ENCODE measurements around the gene FRMD4B. TPM values are rescaled to one million over a fixed set of nuclear protein-coding genes. Genes with fewer than 3 reads are reported as not detected.
A peak's percentile ranks its signal among the peaks of the same experiment; 100 is the strongest.

The FRMD4B gene
- polyA plus RNA-seq, 2 of the 4 experiments (the other 2 are of a cell fraction), result 0.92 to 5.9 TPM

DNA sequence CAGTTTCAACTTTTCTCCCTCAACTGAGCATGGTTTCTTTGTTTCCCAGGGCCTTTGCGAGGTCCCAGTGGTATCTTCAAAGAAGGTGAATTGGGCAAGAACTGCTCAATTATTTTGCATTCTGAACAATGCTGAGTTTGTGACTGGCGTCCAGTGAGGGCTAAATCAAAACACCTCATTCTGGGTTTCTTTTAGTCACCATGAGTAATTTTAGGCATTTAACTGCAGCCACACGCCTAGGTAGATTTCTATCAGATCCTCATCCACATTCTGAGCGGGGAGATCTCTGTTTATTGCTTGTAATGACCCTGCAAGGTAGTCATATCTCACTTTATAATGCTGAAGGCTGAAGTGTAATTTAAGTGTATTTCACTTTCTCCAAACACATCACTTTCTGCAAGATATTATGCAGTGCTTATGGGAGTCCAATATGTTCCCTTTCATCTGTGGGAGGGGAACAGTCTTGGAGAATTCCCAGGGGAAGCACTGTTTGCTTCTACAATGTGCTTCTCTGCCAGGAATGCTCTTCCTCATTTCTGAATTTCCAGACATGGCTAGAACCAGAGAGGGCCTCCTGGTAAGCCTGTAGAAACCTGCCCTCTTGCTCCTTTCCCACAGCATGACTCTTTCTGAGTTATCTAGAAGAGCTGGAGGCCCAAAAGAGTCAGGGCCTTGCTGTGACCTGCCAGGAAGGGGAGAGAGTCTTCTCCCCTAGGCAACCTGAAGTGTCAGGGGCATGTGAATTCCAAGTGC, 91.7 kb downstream of the FRMD4B start:
- POLR2A ChIA-PET, result no interaction called here
- Histone ChIP-seq H3K9me3 (no peaks in the 10 kb centered on the region), H3K27ac (no peak overlapping the region), H3K4me1 (0 out of 3 replicates have a peak, but pooled peaks cover 3% of the 10 kb centered on the region), H3K4me3 (no peak overlapping the region), H3K4me2 (no peak overlapping the region)
- CTCF ChIA-PET, result interaction anchor here (0.9 to 3.4 kb wide), 4 partner anchors 12 to 133 kb away, joined by 3 to 18 read pairs (median 4); no protein-coding TSS in a partner anchor
- 57% methylated on average over 3 of the region's 4 CpGs for WGBS (ENCODE audit: missing lambda C conversion rate)
- peak in 1 of 2 experiments; percentile 2 for DNase-seq (ENCODE audit: low read depth in 1 of 2, low spot score in 1 of 2)
- ATAC-seq, result no peak
- no peak for FAIRE-seq
- no peak for TF ChIP-seq TFCP2L1 (CRISPR knock-in tag; IDR thresholded peaks at IDR 0.05)
- no peak for TF ChIP-seq BHLHE40 (IDR thresholded peaks at IDR 0.05; ENCODE audit: low read depth, low read length)
- TF ChIP-seq CBX8 (IDR thresholded peaks at IDR 0.05), result no peak
- no peak for TF ChIP-seq KDM5A (IDR thresholded peaks at IDR 0.05)
- no peak for TF ChIP-seq ZNF302 (CRISPR knock-in tag; IDR thresholded peaks at IDR 0.05)
- TF ChIP-seq NR3C1 (IDR thresholded peaks at IDR 0.05), result no peak
- TF ChIP-seq FOSB (CRISPR knock-in tag; IDR thresholded peaks at IDR 0.05), result no peak
- TF ChIP-seq, protein P1, sequence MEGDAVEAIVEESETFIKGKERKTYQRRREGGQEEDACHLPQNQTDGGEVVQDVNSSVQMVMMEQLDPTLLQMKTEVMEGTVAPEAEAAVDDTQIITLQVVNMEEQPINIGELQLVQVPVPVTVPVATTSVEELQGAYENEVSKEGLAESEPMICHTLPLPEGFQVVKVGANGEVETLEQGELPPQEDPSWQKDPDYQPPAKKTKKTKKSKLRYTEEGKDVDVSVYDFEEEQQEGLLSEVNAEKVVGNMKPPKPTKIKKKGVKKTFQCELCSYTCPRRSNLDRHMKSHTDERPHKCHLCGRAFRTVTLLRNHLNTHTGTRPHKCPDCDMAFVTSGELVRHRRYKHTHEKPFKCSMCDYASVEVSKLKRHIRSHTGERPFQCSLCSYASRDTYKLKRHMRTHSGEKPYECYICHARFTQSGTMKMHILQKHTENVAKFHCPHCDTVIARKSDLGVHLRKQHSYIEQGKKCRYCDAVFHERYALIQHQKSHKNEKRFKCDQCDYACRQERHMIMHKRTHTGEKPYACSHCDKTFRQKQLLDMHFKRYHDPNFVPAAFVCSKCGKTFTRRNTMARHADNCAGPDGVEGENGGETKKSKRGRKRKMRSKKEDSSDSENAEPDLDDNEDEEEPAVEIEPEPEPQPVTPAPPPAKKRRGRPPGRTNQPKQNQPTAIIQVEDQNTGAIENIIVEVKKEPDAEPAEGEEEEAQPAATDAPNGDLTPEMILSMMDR (IDR thresholded peaks at IDR 0.05), result no peak
- no peak for TF ChIP-seq FOXS1 (CRISPR knock-in tag; IDR thresholded peaks at IDR 0.05)
- TF ChIP-seq ZC3H11A (IDR thresholded peaks at IDR 0.05), result no peak
- TF ChIP-seq, protein P2, sequence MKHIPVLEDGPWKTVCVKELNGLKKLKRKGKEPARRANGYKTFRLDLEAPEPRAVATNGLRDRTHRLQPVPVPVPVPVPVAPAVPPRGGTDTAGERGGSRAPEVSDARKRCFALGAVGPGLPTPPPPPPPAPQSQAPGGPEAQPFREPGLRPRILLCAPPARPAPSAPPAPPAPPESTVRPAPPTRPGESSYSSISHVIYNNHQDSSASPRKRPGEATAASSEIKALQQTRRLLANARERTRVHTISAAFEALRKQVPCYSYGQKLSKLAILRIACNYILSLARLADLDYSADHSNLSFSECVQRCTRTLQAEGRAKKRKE (CRISPR knock-in tag; IDR thresholded peaks at IDR 0.05; ENCODE audit: low read depth), result no peak

DNA sequence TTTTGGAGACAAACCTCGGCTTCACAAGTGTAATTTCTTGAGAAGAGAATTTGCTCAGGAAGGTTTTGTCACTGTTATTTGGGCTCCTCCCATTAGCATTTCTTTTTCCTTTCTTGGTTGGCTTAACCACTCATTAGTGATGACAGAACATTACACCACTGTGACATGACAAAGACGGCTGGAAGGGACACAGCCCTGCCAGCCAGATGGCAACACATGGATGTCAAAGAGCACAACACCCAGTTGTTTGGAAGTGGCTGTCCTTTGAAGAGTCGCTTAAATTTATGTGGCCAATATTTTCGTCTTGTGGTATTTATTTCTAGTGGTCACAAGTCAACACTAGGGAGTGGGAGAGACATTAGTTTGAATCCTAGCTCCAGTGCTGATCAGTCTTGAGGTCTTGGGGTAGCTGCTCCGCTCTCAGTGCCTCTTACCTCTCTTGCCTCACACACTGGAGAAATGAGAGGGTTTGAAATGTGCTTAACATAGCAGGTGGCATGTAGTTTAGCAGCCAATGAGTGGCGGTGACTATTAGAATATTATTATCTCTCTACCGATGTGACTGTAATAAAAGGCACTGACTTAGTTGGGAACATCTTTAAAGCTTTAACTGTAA, 92.8 kb downstream of the FRMD4B start:
- DNase-seq (ENCODE audit: low read depth in 1 of 2, low spot score in 1 of 2), result no peak
- Histone ChIP-seq H3K4me2 (no peak overlapping the region), H3K9me3 (no peaks in the 10 kb centered on the region), H3K27ac (no peak overlapping the region), H3K4me1 (no peaks in the 10 kb centered on the region), H3K4me3 (no peak overlapping the region)
- ATAC-seq, result no peak
- ChIA-PET CTCF (interaction anchor here (0.9 to 3.4 kb wide), 2 partner anchors 13 to 132 kb away, joined by 3 to 18 read pairs; no protein-coding TSS in a partner anchor), POLR2A (no interaction called here)
- WGBS (ENCODE audit: missing lambda C conversion rate), result 85% methylated on average over 7 of the region's 7 CpGs
- no peak for FAIRE-seq
- TF ChIP-seq ZFP36 (IDR thresholded peaks at IDR 0.05; ENCODE audit: borderline replicate concordance, partially characterized antibody) (no peak), HOXB5 (CRISPR knock-in tag; IDR thresholded peaks at IDR 0.05) (no peak), CHD2 (IDR thresholded peaks at IDR 0.05; ENCODE audit: low read length, partially characterized antibody) (no peak), CBX2 (IDR thresholded peaks at IDR 0.05; ENCODE audit: borderline replicate concordance, low read depth) (no peak), HOXA7 (CRISPR knock-in tag; IDR thresholded peaks at IDR 0.05) (no peak), NR3C1 (IDR thresholded peaks at IDR 0.05) (no peak), CEBPB (IDR thresholded peaks at IDR 0.05) (no peak), SREBF2 (IDR thresholded peaks at IDR 0.05) (no peak), ZNF302 (CRISPR knock-in tag; IDR thresholded peaks at IDR 0.05) (no peak)
- TF ChIP-seq, protein P2 (CRISPR knock-in tag; IDR thresholded peaks at IDR 0.05; ENCODE audit: low read depth), result no peak
- TF ChIP-seq, protein P3, sequence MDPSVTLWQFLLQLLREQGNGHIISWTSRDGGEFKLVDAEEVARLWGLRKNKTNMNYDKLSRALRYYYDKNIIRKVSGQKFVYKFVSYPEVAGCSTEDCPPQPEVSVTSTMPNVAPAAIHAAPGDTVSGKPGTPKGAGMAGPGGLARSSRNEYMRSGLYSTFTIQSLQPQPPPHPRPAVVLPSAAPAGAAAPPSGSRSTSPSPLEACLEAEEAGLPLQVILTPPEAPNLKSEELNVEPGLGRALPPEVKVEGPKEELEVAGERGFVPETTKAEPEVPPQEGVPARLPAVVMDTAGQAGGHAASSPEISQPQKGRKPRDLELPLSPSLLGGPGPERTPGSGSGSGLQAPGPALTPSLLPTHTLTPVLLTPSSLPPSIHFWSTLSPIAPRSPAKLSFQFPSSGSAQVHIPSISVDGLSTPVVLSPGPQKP (IDR thresholded peaks at IDR 0.05; ENCODE audit: low read depth, low read length), result no peak
- TF ChIP-seq, protein P1 (IDR thresholded peaks at IDR 0.05), result no peak
- TF ChIP-seq, protein P4, sequence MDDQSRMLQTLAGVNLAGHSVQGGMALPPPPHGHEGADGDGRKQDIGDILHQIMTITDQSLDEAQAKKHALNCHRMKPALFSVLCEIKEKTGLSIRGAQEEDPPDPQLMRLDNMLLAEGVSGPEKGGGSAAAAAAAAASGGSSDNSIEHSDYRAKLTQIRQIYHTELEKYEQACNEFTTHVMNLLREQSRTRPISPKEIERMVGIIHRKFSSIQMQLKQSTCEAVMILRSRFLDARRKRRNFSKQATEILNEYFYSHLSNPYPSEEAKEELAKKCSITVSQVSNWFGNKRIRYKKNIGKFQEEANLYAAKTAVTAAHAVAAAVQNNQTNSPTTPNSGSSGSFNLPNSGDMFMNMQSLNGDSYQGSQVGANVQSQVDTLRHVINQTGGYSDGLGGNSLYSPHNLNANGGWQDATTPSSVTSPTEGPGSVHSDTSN (IDR thresholded peaks at IDR 0.05), result no peak
- TF ChIP-seq, protein P5, sequence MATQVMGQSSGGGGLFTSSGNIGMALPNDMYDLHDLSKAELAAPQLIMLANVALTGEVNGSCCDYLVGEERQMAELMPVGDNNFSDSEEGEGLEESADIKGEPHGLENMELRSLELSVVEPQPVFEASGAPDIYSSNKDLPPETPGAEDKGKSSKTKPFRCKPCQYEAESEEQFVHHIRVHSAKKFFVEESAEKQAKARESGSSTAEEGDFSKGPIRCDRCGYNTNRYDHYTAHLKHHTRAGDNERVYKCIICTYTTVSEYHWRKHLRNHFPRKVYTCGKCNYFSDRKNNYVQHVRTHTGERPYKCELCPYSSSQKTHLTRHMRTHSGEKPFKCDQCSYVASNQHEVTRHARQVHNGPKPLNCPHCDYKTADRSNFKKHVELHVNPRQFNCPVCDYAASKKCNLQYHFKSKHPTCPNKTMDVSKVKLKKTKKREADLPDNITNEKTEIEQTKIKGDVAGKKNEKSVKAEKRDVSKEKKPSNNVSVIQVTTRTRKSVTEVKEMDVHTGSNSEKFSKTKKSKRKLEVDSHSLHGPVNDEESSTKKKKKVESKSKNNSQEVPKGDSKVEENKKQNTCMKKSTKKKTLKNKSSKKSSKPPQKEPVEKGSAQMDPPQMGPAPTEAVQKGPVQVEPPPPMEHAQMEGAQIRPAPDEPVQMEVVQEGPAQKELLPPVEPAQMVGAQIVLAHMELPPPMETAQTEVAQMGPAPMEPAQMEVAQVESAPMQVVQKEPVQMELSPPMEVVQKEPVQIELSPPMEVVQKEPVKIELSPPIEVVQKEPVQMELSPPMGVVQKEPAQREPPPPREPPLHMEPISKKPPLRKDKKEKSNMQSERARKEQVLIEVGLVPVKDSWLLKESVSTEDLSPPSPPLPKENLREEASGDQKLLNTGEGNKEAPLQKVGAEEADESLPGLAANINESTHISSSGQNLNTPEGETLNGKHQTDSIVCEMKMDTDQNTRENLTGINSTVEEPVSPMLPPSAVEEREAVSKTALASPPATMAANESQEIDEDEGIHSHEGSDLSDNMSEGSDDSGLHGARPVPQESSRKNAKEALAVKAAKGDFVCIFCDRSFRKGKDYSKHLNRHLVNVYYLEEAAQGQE (IDR thresholded peaks at IDR 0.05), result no peak

Data from A549 (cell line).